ENCODE results near the gene ETFA. TPM values are rescaled to one million over a fixed set of nuclear protein-coding genes. Genes with fewer than 3 reads are reported as not detected.

ETFA gene
- total and polyA plus RNA-seq, 7 donors: 58.4 to 476 (median 102) TPM

GRCh38 chr15:76192715-76193114 lies 118.6 kb downstream of the ETFA start:
- no peak overlapping the region for H3K27ac ChIP-seq
- H3K4me1 ChIP-seq: peaks cover 0 to 36% (median 33%) of the 10 kb centered on the region in 4 donors
- WGBS, 2 donors: 92 to 95% methylated on average over 8 of the region's 8 CpGs
- intact Hi-C loops (cut with DNase I): loop anchor here (5.0 kb wide), 1 partner anchor 140 kb away; no protein-coding TSS in a partner anchor
- TF ChIP-seq EP300 (IDR thresholded peaks at IDR 0.05): no peak
- TF ChIP-seq CTCF (IDR thresholded peaks at IDR 0.05): no peak
- TF ChIP-seq POLR2AphosphoS5 (IDR thresholded peaks at IDR 0.05): no peak
- TF ChIP-seq POLR2A (IDR thresholded peaks at IDR 0.05): no peak
- no peaks in the 10 kb centered on the region for H3K36me3 ChIP-seq
- peaks cover 0 to 48% (median 35%) of the 10 kb centered on the region in 3 donors for H3K27me3 ChIP-seq
- H3K4me3 ChIP-seq: no peak overlapping the region
- H3K9me3 ChIP-seq: no peaks in the 10 kb centered on the region
- no peak for DNase-seq

- WGBS, 2 donors: 59 to 63% methylated on average over 55 of the region's 55 CpGs
- peaks cover 0 to 58% (median 40%) of the 10 kb centered on the region in 3 donors for H3K27me3 ChIP-seq
- no peak overlapping the region for H3K27ac ChIP-seq
These were observed 119.6 kb downstream of the ETFA start for GRCh38 chr15:76191539-76192244.

GRCh38 chr15:76190751-76191538 lies 120.3 kb downstream of the ETFA start:
- TF ChIP-seq CTCF (IDR thresholded peaks at IDR 0.05) (peak; percentile 75 to 87 (median 84)), POLR2AphosphoS5 (IDR thresholded peaks at IDR 0.05) (no peak), POLR2A (IDR thresholded peaks at IDR 0.05) (no peak)
- H3K4me1 ChIP-seq: peaks cover 0 to 19% (median 16%) of the 10 kb centered on the region in 4 donors
- peaks cover 0 to 66% (median 40%) of the 10 kb centered on the region in 3 donors for H3K27me3 ChIP-seq
- no peak overlapping the region for H3K4me3 ChIP-seq
- no peaks in the 10 kb centered on the region for H3K36me3 ChIP-seq
- 13 to 16% methylated on average over 34 of the region's 34 CpGs for WGBS, 2 donors
- H3K27ac ChIP-seq: no peak overlapping the region
- H3K9me3 ChIP-seq: no peaks in the 10 kb centered on the region
- DNase-seq: peak; percentile 89
- intact Hi-C loops (cut with DNase I): loop anchor here (5.0 kb wide), 1 partner anchor 141 kb away; no protein-coding TSS in a partner anchor

More at GRCh38 chr15:76191539-76192244, 119.6 kb downstream of the ETFA start:
- Histone ChIP-seq H3K9me3 (no peaks in the 10 kb centered on the region), H3K4me1 (peaks cover 0 to 26% (median 23%) of the 10 kb centered on the region in 4 donors), H3K4me3 (no peak overlapping the region), H3K36me3 (no peaks in the 10 kb centered on the region)
- no peak for DNase-seq
- intact Hi-C loops (cut with DNase I): loop anchor here (5.0 kb wide), 1 partner anchor 141 kb away; no protein-coding TSS in a partner anchor
- TF ChIP-seq EP300 (IDR thresholded peaks at IDR 0.05): no peak
- TF ChIP-seq CTCF (IDR thresholded peaks at IDR 0.05): no peak
- TF ChIP-seq POLR2AphosphoS5 (IDR thresholded peaks at IDR 0.05): no peak
- no peak for TF ChIP-seq POLR2A (IDR thresholded peaks at IDR 0.05)

- DNase-seq: no peak
- 27 to 53% methylated on average over 12 of the region's 12 CpGs for WGBS, 2 donors
- Histone ChIP-seq H3K4me1 (peaks cover 0 to 19% (median 14%) of the 10 kb centered on the region in 4 donors), H3K36me3 (no peaks in the 10 kb centered on the region), H3K9me3 (no peaks in the 10 kb centered on the region), H3K27ac (no peak overlapping the region), H3K4me3 (no peak overlapping the region), H3K27me3 (peaks cover 0 to 66% (median 40%) of the 10 kb centered on the region in 3 donors)
- intact Hi-C loops (cut with DNase I): loop anchor here (5.0 kb wide), 1 partner anchor 142 kb away; no protein-coding TSS in a partner anchor
- TF ChIP-seq EP300 (IDR thresholded peaks at IDR 0.05) (no peak), POLR2A (IDR thresholded peaks at IDR 0.05) (no peak), CTCF (IDR thresholded peaks at IDR 0.05) (no peak), POLR2AphosphoS5 (IDR thresholded peaks at IDR 0.05) (no peak)
These were observed 121.2 kb downstream of the ETFA start for GRCh38 chr15:76190070-76190564.

Data from sigmoid colon (tissue), 7 donors.